ENCODE measurements around the gene PDPK1. TPM values are rescaled to one million over a fixed set of nuclear protein-coding genes. Genes with fewer than 3 reads are reported as not detected.

Gene PDPK1
- total and polyA plus RNA-seq, 2 donors (not counting 1 experiment from before 2014, with no cell fraction given) = 25.9 to 30.7 TPM

GRCh38 chr16:2592786-2593185 is 55.0 kb downstream of the PDPK1 start:
- DNase-seq (ENCODE audit: low read depth in 2 of 2) = no peak
- Histone ChIP-seq H3K36me3 (ENCODE audit: control insufficient read depth, insufficient read depth, low read length) (peaks cover 19% of the 10 kb centered on the region), H3K79me2 (ENCODE audit: control insufficient read depth, insufficient read depth, low read length) (peaks cover 3% of the 10 kb centered on the region), H3K4me1 (ENCODE audit: control insufficient read depth, extremely low read depth, insufficient read depth, low read length) (no peaks in the 10 kb centered on the region), H3K27me3 (ENCODE audit: control insufficient read depth, insufficient read depth, low read length) (no peaks in the 10 kb centered on the region), H3K4me3 (replicated peaks in 1 of 4; ENCODE audit: control extremely low read depth in 1 of 4, insufficient read depth in 1 of 4, low read depth in 3 of 4, low read length in 4 of 4) (no peak overlapping the region), H4K20me1 (ENCODE audit: control insufficient read depth, extremely low read depth, insufficient read depth, low read length) (no peaks in the 10 kb centered on the region), H3K9me3 (ENCODE audit: control insufficient read depth, insufficient read depth, low read depth, low read length) (no peaks in the 10 kb centered on the region), H3K9ac (ENCODE audit: insufficient read depth, low read length) (no peak overlapping the region), H3K27ac (ENCODE audit: insufficient read depth, low read length) (no peak overlapping the region), H3K4me2 (ENCODE audit: extremely low read depth, insufficient read depth, low read length) (no peak overlapping the region), H2AFZ (ENCODE audit: low read length) (no peak overlapping the region)
- TF ChIP-seq EZH2 (IDR thresholded peaks at IDR 0.05; ENCODE audit: low read length, missing control alignments) (no peak), CTCF (conservative IDR thresholded peaks at IDR 0.05 in 1 of 2, IDR thresholded peaks at IDR 0.05 in 1 of 2; ENCODE audit: low read depth in 1 of 2, low read length in 2 of 2) (no peak)

DNA sequence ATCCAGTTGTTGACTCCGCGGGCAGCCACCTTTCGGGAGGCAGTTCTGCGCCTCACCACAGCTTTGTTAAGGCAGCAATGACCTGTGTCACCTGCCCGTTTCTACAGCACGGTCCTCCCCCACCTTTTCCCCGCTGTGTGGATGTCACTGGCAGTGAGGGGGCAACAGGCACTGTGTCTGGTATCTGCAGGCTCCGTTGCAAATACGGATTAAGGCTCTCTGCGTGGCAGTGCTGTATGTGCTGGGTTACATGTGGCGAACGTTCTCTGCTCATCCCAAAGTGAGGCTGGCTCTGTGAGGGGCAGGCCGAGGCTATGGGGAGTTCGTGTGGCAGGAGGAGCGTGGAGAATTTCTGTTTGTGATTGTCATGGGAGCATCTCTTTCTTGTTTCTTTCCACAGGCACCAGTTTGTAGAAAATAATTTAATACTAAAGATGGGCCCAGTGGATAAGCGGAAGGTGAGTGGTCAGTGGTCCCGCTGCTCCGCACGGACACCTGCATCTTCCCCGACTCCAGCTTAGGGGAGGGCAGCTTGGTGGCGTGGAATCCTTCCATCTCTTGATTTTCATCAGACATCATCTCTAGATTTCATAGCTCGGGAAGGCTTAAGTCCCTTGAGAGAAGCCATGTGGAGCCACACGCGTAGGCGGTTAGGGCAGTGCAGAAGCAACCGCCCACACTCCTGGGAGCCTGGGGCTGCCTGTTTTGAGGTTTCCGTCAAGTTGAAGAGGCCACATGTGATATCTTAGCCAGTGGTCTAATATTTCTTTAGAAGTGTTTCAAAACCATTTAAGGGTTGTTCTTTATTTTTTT is 57.8 kb downstream of the PDPK1 start:
- no peak overlapping the region for H3K27ac ChIP-seq (ENCODE audit: insufficient read depth, low read length)
- no peaks in the 10 kb centered on the region for H3K9me3 ChIP-seq (ENCODE audit: control insufficient read depth, insufficient read depth, low read depth, low read length)
- no peak overlapping the region for H3K4me3 ChIP-seq (replicated peaks in 1 of 4; ENCODE audit: control extremely low read depth in 1 of 4, insufficient read depth in 1 of 4, low read depth in 3 of 4, low read length in 4 of 4)
- peaks cover 22% of the 10 kb centered on the region for H3K36me3 ChIP-seq (ENCODE audit: control insufficient read depth, insufficient read depth, low read length)
- TF ChIP-seq EZH2 (IDR thresholded peaks at IDR 0.05; ENCODE audit: low read length, missing control alignments) (no peak), CTCF (conservative IDR thresholded peaks at IDR 0.05 in 1 of 2, IDR thresholded peaks at IDR 0.05 in 1 of 2; ENCODE audit: low read depth in 1 of 2, low read length in 2 of 2) (no peak)
- H3K9ac ChIP-seq (ENCODE audit: insufficient read depth, low read length) = no peak overlapping the region
- H3K4me1 ChIP-seq (ENCODE audit: control insufficient read depth, extremely low read depth, insufficient read depth, low read length) = no peaks in the 10 kb centered on the region
- no peaks in the 10 kb centered on the region for H4K20me1 ChIP-seq (ENCODE audit: control insufficient read depth, extremely low read depth, insufficient read depth, low read length)
- DNase-seq (ENCODE audit: low read depth in 2 of 2) = no peak
- no peak overlapping the region for H2AFZ ChIP-seq (ENCODE audit: low read length)
- no peak overlapping the region for H3K4me2 ChIP-seq (ENCODE audit: extremely low read depth, insufficient read depth, low read length)
- no peaks in the 10 kb centered on the region for H3K27me3 ChIP-seq (ENCODE audit: control insufficient read depth, insufficient read depth, low read length)
- H3K79me2 ChIP-seq (ENCODE audit: control insufficient read depth, insufficient read depth, low read length) = peaks cover 3% of the 10 kb centered on the region

DNA sequence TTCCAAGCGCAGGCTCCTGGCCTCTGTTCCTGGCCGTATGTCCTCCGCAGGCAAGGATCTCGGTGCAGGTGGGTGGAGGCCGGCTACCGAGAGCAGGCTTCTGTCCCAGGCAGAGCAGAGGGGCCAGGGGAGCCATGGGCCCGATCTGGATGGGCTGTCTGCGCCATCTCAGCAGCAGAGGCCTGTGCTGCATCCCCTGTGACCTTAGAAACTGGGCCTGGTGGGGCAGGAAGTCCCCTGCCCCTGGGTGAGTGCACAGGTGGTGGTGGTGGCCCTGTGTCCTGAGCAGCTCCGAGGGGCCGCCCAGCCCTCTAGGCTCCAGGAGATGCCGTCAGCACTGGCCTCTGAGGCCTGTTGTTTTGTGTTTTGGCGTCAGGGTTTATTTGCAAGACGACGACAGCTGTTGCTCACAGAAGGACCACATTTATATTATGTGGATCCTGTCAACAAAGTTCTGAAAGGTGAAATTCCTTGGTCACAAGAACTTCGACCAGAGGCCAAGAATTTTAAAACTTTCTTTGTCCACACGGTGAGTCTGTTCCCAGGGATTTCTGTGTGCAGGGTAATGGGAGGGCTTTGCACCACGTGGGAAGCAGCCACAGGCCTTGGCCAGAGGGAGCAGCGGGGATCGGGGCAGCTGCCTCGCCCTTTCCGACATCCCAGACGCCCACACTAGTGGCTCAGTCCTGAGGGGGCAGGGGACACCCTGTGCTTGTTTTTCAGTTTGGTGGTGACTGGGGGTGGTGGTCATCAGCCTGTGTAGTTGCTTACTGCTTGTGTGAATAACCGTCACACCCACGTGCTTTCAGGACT is 59.1 kb downstream of the PDPK1 start:
- H2AFZ ChIP-seq (ENCODE audit: low read length) = no peak overlapping the region
- H3K27me3 ChIP-seq (ENCODE audit: control insufficient read depth, insufficient read depth, low read length) = no peaks in the 10 kb centered on the region
- H3K4me3 ChIP-seq (replicated peaks in 1 of 4; ENCODE audit: control extremely low read depth in 1 of 4, insufficient read depth in 1 of 4, low read depth in 3 of 4, low read length in 4 of 4) = no peak overlapping the region
- no peaks in the 10 kb centered on the region for H3K4me1 ChIP-seq (ENCODE audit: control insufficient read depth, extremely low read depth, insufficient read depth, low read length)
- peaks cover 22% of the 10 kb centered on the region for H3K36me3 ChIP-seq (ENCODE audit: control insufficient read depth, insufficient read depth, low read length)
- H3K79me2 ChIP-seq (ENCODE audit: control insufficient read depth, insufficient read depth, low read length) = peaks cover 3% of the 10 kb centered on the region
- H3K4me2 ChIP-seq (ENCODE audit: extremely low read depth, insufficient read depth, low read length) = no peak overlapping the region
- H3K9ac ChIP-seq (ENCODE audit: insufficient read depth, low read length) = no peak overlapping the region
- H3K27ac ChIP-seq (ENCODE audit: insufficient read depth, low read length) = no peak overlapping the region
- TF ChIP-seq CTCF (conservative IDR thresholded peaks at IDR 0.05 in 1 of 2, IDR thresholded peaks at IDR 0.05 in 1 of 2; ENCODE audit: low read depth in 1 of 2, low read length in 2 of 2) = no peak
- no peak for TF ChIP-seq EZH2 (IDR thresholded peaks at IDR 0.05; ENCODE audit: low read length, missing control alignments)
- no peaks in the 10 kb centered on the region for H3K9me3 ChIP-seq (ENCODE audit: control insufficient read depth, insufficient read depth, low read depth, low read length)
- DNase-seq (ENCODE audit: low read depth in 2 of 2) = no peak
- H4K20me1 ChIP-seq (ENCODE audit: control insufficient read depth, extremely low read depth, insufficient read depth, low read length) = no peaks in the 10 kb centered on the region
